ENCODE results near the gene PLEKHJ1. TPM values are rescaled to one million over a fixed set of nuclear protein-coding genes. Genes with fewer than 3 reads are reported as not detected.

The PLEKHJ1 gene
- 48.3 and 67.2 TPM in 2 replicates for total RNA-seq

GRCh38 chr19:2236314-2237050 is at the start of gene PLEKHJ1, which contains the start of gene SF3A2:
Gene PLEKHJ1 (minus strand): TSS chr19:2236329. CDS start chr19:2236248, 81 bp downstream.
Gene SF3A2 (plus strand): TSS chr19:2236824. CDS start chr19:2243419, 6,595 bp downstream.

GRCh38 chr19:2282062-2282861 is 46.1 kb upstream of the PLEKHJ1 start, which contains the start of gene PEAK3:
Gene PEAK3 (minus strand): TSS chr19:2282175. CDS start chr19:2280931, 1,244 bp downstream.

GRCh38 chr19:2255982-2256685 is 20.0 kb upstream of the PLEKHJ1 start, which contains the start of gene JSRP1:
Gene JSRP1 (minus strand): TSS chr19:2256417. CDS start chr19:2255314, 1,103 bp downstream.

GRCh38 chr19:2249010-2249866 is 13.1 kb upstream of the PLEKHJ1 start, which contains the start of gene AMH:
Gene AMH (plus strand): TSS chr19:2249323. CDS start chr19:2249333, 10 bp downstream.

Other genes starting within 250 kb of the PLEKHJ1 start
- gene BTBD2, start 220.6 kb downstream of the PLEKHJ1 start, total RNA-seq = 76.9 and 79.4 TPM in 2 replicates
- 105 and 169 TPM in 2 replicates for gene MKNK2, start 185.1 kb downstream of the PLEKHJ1 start, total RNA-seq
- gene MOB3A, start 140.0 kb downstream of the PLEKHJ1 start, total RNA-seq = 44.1 and 46.2 TPM in 2 replicates
- gene IZUMO4, start 139.4 kb downstream of the PLEKHJ1 start, total RNA-seq = 0.36 and 1.6 TPM in 2 replicates
- gene AP3D1, start 84.8 kb downstream of the PLEKHJ1 start, total RNA-seq = 110 and 111 TPM in 2 replicates
- 7.3 and 10.5 TPM in 2 replicates for gene DOT1L, start 72.4 kb downstream of the PLEKHJ1 start, total RNA-seq
- gene SF3A2, start 495 bp upstream of the PLEKHJ1 start, total RNA-seq = 33.0 and 33.6 TPM in 2 replicates
- 0.32 TPM in 1 of 2 replicates, not detected in the other for gene AMH, start 13.0 kb upstream of the PLEKHJ1 start, total RNA-seq
- gene JSRP1, start 20.1 kb upstream of the PLEKHJ1 start, total RNA-seq = not detected in 2 replicates
- gene PEAK3, start 45.8 kb upstream of the PLEKHJ1 start, total RNA-seq = not detected in 2 replicates
- gene LINGO3, start 71.8 kb upstream of the PLEKHJ1 start, total RNA-seq = 0.49 TPM in 1 of 2 replicates, not detected in the other
- gene LSM7, start 92.3 kb upstream of the PLEKHJ1 start, total RNA-seq = 120 and 145 TPM in 2 replicates
- 53.8 and 62.2 TPM in 2 replicates for gene SPPL2B, start 92.4 kb upstream of the PLEKHJ1 start, total RNA-seq
- not detected in 2 replicates for gene TMPRSS9, start 123.9 kb upstream of the PLEKHJ1 start, total RNA-seq
- 61.6 and 75.1 TPM in 2 replicates for gene TIMM13, start 191.3 kb upstream of the PLEKHJ1 start, total RNA-seq
- 49.5 and 66.4 TPM in 2 replicates for gene LMNB2, start 220.6 kb upstream of the PLEKHJ1 start, total RNA-seq
- gene GADD45B, start 239.8 kb upstream of the PLEKHJ1 start, total RNA-seq = 119 and 194 TPM in 2 replicates